Thoracic aorta (tissue), 2 donors: ENCODE results near the gene ADAM22. TPM values are rescaled to one million over a fixed set of nuclear protein-coding genes. Genes with fewer than 3 reads are reported as not detected.

Experiments used
- ATAC-seq: fragments of 150-250 bp; one replicate; pipeline ENCODE4 v1.8.0; 2017; ENCODE audit warnings: low read depth; ENCODE audit not compliant: insufficient number of reproducible peaks, low FRiP score
- DNase-seq: peaks from one replicate; pipeline ENCODE4 v3.0.0-alpha.2; 2020; ENCODE audit warnings: low spot score
- H3K27ac ChIP-seq, 2 donors: fragments of 200-600 bp; sonication (generic); 1 replicate in 1 of 2; 2 replicates in 1 of 2; pipeline ENCODE4 v1.5.1; 2016; ENCODE audit warnings: mild to moderate bottlenecking in 2 of 2, moderate library complexity in 2 of 2
- H3K27me3 ChIP-seq: fragments of 200-600 bp; sonication (generic); replicated peaks from 2 replicates; pipeline ENCODE4 v1.6.0; 2016; ENCODE audit warnings: mild to moderate bottlenecking; ENCODE audit not compliant: insufficient read depth
- H3K36me3 ChIP-seq: fragments of 200-600 bp; sonication (generic); one replicate; pipeline ENCODE4 v1.5.1; 2016
- H3K4me1 ChIP-seq, 2 donors: fragments of 200-600 bp; sonication (generic); 1 replicate in 1 of 2; 2 replicates in 1 of 2; pipeline versions ENCODE4 v1.5.1 to v1.6.0; 2016; ENCODE audit warnings: low read depth in 2 of 2, mild to moderate bottlenecking in 1 of 2; ENCODE audit not compliant: control insufficient read depth in 1 of 2
- H3K4me3 ChIP-seq: fragments of 200-600 bp; sonication (generic); 2 replicates; pipeline ENCODE4 v1.5.1; 2016; ENCODE audit warnings: mild to moderate bottlenecking
- H3K9me3 ChIP-seq: fragments of 200-600 bp; sonication (generic); 2 replicates; pipeline ENCODE4 v1.5.1; 2016
- total RNA-seq, 2 donors: library from RNA; depleted of rRNA; stranded (reverse); fragments of >200 nt; gene quantifications; one replicate each; pipeline versions ENCODE4 v1.1.0 to v1.2.3, GENCODE V29; 2016
- TF ChIP-seq, protein P1 (sequence below): fragments of 200-600 bp; sonication (generic); IDR thresholded peaks from one replicate; pipeline ENCODE4 v1.5.1; 2019; ENCODE audit warnings: antibody characterized with exemption

The ADAM22 gene
- total RNA-seq, 2 donors from 2014 or later: 5.0 to 5.4 TPM

DNA sequence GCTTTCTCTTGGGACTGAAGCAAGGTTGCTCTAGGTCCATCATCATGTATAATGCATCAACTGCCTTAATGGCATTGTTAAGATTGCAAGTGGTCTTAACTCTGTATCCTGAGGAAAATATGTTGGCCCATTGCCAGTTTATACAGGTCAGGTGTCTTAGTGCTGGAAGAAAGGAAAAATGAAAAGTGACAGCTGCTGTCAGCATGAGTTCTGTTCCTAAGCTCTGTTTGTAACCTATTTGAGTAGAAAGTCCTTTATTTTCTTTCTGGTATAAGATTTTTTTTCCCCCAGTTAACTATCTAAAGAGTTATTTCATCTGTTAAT lies 158.6 kb downstream of the ADAM22 start:
- ATAC-seq (no peak), DNase-seq (no peak)
- TF ChIP-seq, protein P1, sequence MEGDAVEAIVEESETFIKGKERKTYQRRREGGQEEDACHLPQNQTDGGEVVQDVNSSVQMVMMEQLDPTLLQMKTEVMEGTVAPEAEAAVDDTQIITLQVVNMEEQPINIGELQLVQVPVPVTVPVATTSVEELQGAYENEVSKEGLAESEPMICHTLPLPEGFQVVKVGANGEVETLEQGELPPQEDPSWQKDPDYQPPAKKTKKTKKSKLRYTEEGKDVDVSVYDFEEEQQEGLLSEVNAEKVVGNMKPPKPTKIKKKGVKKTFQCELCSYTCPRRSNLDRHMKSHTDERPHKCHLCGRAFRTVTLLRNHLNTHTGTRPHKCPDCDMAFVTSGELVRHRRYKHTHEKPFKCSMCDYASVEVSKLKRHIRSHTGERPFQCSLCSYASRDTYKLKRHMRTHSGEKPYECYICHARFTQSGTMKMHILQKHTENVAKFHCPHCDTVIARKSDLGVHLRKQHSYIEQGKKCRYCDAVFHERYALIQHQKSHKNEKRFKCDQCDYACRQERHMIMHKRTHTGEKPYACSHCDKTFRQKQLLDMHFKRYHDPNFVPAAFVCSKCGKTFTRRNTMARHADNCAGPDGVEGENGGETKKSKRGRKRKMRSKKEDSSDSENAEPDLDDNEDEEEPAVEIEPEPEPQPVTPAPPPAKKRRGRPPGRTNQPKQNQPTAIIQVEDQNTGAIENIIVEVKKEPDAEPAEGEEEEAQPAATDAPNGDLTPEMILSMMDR: no peak
- Histone ChIP-seq H3K4me1 (no peaks in the 10 kb centered on the region), H3K27me3 (no peaks in the 10 kb centered on the region), H3K27ac (no peak overlapping the region), H3K36me3 (no peaks in the 10 kb centered on the region), H3K9me3 (no peaks in the 10 kb centered on the region), H3K4me3 (no peak overlapping the region)

DNA sequence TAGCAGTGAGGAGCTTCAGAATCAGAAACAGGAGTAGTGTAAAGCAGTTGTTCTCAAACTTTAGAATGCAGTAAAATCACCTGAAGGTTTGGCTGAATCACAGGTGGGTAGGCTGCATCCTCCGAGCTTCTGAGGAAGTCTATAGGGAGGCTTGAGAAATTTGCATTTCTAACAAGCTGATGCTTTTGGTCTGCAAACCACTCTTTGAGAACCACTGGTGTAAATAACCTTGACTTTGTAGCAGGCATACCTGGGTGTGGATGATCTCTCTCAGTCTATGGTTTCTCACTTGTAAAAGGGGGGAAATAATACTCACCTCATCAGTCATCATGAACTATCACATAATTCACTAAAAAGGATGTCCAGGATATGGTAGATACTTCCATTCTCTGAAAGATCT lies 167.7 kb downstream of the ADAM22 start:
- no peak overlapping the region for H3K4me3 ChIP-seq
- DNase-seq (no peak), ATAC-seq (no peak)
- no peaks in the 10 kb centered on the region for H3K36me3 ChIP-seq
- TF ChIP-seq, protein P1: no peak
- H3K9me3 ChIP-seq: no peaks in the 10 kb centered on the region
- no peaks in the 10 kb centered on the region for H3K27me3 ChIP-seq
- no peaks in the 10 kb centered on the region for H3K4me1 ChIP-seq
- H3K27ac ChIP-seq: no peak overlapping the region

DNA sequence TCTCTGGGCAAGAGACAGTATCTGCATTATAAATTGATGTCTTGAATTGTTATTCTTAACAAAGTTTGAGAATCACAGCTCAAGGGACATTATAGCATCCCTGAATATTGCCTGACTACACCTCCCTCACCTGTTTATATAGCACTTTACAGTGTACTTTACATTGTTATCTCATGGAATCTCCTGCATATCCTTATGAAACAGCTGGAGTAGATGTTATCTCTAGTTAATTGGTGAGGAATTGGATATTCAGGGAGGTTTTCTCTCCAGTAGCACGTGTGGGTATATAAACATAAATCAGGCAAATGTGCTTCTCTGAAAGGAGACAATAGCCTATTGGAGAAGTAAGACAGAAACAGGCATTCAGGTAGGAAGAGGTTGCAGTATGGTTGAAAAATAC lies 168.6 kb downstream of the ADAM22 start:
- ATAC-seq: no peak
- H3K4me1 ChIP-seq: no peaks in the 10 kb centered on the region
- TF ChIP-seq, protein P1: no peak

DNA sequence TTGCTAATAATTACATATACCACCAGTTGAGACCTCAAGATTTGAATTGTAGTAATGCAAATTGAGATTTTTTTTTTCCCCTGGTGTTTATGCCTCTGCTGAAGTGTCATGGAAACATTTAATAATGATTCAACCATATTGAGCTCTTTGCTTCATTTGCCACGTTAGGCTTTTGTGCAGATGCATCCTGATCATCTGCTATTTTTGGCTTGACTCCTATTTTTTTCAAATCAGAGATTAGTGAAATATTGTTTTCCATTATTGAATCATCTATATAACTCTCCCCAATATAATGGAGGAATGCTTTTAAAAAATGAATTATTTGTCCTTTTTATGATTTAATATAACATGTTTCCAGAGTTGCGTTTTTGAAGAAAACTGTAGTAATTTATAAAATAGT lies 170.7 kb downstream of the ADAM22 start:
- Histone ChIP-seq H3K4me3 (no peak overlapping the region), H3K27me3 (no peaks in the 10 kb centered on the region), H3K9me3 (no peaks in the 10 kb centered on the region), H3K27ac (no peak overlapping the region), H3K36me3 (no peaks in the 10 kb centered on the region), H3K4me1 (no peaks in the 10 kb centered on the region)
- TF ChIP-seq, protein P1: no peak
- no peak for DNase-seq
- ATAC-seq: no peak

More for the DNA sequence above, 168.6 kb downstream of the ADAM22 start:
- Histone ChIP-seq H3K4me3 (no peak overlapping the region), H3K27ac (no peak overlapping the region), H3K27me3 (no peaks in the 10 kb centered on the region), H3K9me3 (no peaks in the 10 kb centered on the region), H3K36me3 (no peaks in the 10 kb centered on the region)
- DNase-seq: no peak

- TF ChIP-seq, protein P1: no peak
- Histone ChIP-seq H3K27me3 (no peaks in the 10 kb centered on the region), H3K36me3 (no peaks in the 10 kb centered on the region), H3K27ac (no peak overlapping the region), H3K4me3 (no peak overlapping the region), H3K9me3 (no peaks in the 10 kb centered on the region), H3K4me1 (no peaks in the 10 kb centered on the region)
- ATAC-seq (no peak), DNase-seq (no peak)
Measured at GRCh38 chr7:88105231-88105630, 171.2 kb downstream of the ADAM22 start.
